ENCODE data around the gene NTN3. TPM values are rescaled to one million over a fixed set of nuclear protein-coding genes. Genes with fewer than 3 reads are reported as not detected.
A peak's percentile ranks its signal among the peaks of the same experiment; 100 is the strongest.
"Not testable (repeated sequence)": the region's sequence is repeated elsewhere in the genome, so short reads cannot be mapped to it uniquely, and the experiment has no call there.

NTN3 gene
- total RNA-seq, 1 donor from 2014 or later = not detected

GRCh38 chr16:2476741-2477140 lies 5.6 kb downstream of the NTN3 start:
- DNase-seq (ENCODE audit: low read depth) = no peak

- DNase-seq (ENCODE audit: low read depth) = no peak
These were observed 6.2 kb downstream of the NTN3 start for GRCh38 chr16:2477327-2477726.

GRCh38 chr16:2478279-2478678 lies 7.2 kb downstream of the NTN3 start:
- DNase-seq (ENCODE audit: low read depth) = no peak

- DNase-seq (ENCODE audit: low read depth) = not testable (repeated sequence)
These were observed 8.9 kb downstream of the NTN3 start for GRCh38 chr16:2479996-2480395.

GRCh38 chr16:2480948-2481347 lies 9.9 kb downstream of the NTN3 start:
- DNase-seq (ENCODE audit: low read depth) = no peak

- no peak for DNase-seq (ENCODE audit: low read depth)
These were observed 10.6 kb downstream of the NTN3 start for GRCh38 chr16:2481676-2482075.

GRCh38 chr16:2482249-2482648 lies 11.2 kb downstream of the NTN3 start:
- peak; percentile 91 for DNase-seq (ENCODE audit: low read depth)

GRCh38 chr16:2482708-2483534 lies 11.8 kb downstream of the NTN3 start:
- peak; percentile 92 for DNase-seq (ENCODE audit: low read depth)

GRCh38 chr16:2483939-2484897 lies 13.1 kb downstream of the NTN3 start:
- DNase-seq (ENCODE audit: low read depth) = no peak

GRCh38 chr16:2484898-2485508 lies 13.9 kb downstream of the NTN3 start:
- no peak for DNase-seq (ENCODE audit: low read depth)

GRCh38 chr16:2485811-2486507 lies 14.9 kb downstream of the NTN3 start:
- DNase-seq (ENCODE audit: low read depth) = no peak

GRCh38 chr16:2486645-2487516 lies 15.8 kb downstream of the NTN3 start:
- no peak for DNase-seq (ENCODE audit: low read depth)

GRCh38 chr16:2487517-2487842 lies 16.4 kb downstream of the NTN3 start:
- DNase-seq (ENCODE audit: low read depth) = no peak

GRCh38 chr16:2487903-2488531 lies 16.9 kb downstream of the NTN3 start:
- no peak for DNase-seq (ENCODE audit: low read depth)

- no peak for DNase-seq (ENCODE audit: low read depth)
These were observed 18.5 kb downstream of the NTN3 start for GRCh38 chr16:2489581-2489980.

- no peak for DNase-seq (ENCODE audit: low read depth)
These were observed 19.4 kb downstream of the NTN3 start for GRCh38 chr16:2490190-2491105.

- no peak for DNase-seq (ENCODE audit: low read depth)
These were observed 21.2 kb downstream of the NTN3 start for GRCh38 chr16:2492292-2492691.

GRCh38 chr16:2493605-2494004 lies 22.5 kb downstream of the NTN3 start:
- DNase-seq (ENCODE audit: low read depth) = no peak

GRCh38 chr16:2494616-2495015 lies 23.5 kb downstream of the NTN3 start:
- DNase-seq (ENCODE audit: low read depth) = no peak

All from myocyte (in vitro differentiated cells).